Fibroblast of skin of abdomen (primary cell): ENCODE data around the gene APBA2.

Experiments used
- DNase-seq: peaks from one replicate; pipeline ENCODE4 v3.0.0-alpha.2; 2013

Gene APBA2

GRCh38 chr15:28917791-28918140, 32.0 kb downstream of the APBA2 start:
- DNase-seq = no peak

DNA sequence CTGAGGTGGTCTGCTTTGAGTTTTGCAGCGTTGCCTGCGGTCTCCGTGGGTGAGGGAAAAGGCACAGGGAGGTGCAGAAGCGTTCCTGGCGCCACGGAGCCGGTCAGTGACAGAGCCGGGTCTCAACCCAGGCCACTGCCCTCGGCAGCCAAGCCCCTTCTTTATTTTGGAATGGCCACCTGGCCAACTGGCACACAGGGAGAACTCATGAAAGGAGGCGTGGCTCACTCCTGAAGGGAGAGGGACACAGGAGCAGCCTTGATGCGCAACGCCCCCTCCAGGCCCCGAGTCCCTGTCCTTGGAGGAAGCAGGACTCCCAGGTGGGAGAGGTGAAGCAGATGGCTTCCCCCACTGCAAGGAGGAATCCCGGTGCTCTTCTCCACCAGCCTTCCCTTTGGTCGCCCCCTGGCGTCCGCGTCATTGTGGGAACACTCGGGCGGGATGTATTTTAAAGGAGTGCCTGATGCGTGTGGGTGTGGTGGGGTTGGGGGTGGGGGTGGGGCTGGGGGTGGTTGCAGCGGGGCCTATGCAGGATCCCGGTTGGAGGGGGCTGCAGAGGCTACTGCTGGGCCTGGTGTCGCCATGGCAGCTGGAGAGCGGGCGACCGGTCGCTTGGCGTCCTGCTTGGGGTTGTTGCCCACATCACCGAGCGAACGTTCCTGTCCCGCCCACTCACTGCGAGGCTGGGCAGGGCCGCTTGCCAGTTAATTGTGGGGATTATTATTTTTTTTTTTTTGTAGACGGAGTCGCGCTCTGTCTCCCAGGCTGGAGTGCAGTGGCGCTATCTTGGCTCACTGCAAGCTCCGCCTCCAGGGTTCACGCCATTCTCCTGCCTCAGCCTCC, 32.6 kb downstream of the APBA2 start:
- DNase-seq = no peak

DNA sequence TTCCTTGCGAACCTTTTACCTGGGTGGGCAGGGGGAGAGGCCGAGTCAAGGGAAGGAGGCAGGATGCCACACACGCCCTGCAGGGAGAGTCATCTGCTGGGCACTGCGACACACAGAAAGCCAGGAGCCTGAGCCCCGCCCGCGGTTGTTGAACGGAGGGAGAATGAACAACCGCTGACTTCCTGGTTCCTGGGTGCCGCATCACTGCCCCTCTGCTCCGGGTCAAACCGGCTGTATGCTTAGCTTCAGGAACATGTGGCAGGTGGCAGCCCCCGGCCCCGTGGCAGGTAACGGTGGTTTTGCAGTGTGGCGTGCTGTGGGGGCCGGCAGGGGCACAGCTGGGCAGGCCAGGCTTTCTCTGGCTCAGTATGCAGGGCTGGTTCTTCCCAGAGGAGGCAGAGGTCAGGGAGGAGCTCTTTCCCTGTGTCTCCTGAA, 33.4 kb downstream of the APBA2 start:
- no peak for DNase-seq

DNA sequence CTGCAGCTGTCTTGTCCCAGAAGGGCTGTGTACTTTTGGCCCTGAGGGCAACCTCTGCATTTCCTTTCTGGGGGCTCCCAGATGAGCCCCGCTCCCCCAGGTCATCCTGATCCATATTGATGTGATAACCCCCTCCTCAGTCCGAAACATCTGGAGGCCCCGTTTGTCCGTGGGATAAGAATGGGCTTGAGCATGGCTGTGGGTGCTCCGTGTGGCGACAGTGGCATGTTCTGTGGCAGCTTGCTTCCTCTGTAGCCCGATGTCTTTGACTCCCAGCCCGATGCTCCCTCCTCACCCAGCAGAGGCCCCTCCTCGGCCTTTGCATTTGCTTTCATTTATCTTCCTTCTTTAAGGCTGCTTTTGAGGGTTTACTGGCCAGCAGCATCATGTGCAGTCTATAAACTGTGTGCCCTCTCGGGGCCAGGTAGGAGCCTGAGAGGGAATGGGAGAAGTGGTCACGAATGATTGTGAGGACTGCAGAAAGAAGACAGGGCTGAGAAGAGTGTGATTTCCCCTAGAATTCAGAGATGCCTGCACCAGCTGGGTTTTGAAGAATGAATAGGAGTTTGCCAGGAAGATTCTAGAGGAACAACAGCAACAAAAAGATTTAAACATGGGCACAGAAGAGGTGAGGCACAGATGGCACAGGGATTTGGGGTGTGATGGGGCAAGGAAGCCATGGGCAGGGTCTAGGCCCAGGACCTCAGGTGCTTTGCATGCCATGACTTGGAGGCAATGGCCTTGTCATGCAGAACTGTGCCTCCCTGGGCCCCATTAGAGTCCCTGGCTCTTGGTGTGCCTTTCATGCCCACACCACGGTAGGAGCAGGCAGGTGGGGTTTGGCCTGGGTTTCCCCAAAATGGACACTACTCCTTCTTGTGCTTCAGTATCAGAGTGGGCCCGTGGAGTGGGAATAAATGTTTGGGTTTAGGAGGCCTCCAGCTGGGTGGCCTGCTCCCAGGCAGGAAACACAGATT, 34.2 kb downstream of the APBA2 start:
- DNase-seq = no peak

DNA sequence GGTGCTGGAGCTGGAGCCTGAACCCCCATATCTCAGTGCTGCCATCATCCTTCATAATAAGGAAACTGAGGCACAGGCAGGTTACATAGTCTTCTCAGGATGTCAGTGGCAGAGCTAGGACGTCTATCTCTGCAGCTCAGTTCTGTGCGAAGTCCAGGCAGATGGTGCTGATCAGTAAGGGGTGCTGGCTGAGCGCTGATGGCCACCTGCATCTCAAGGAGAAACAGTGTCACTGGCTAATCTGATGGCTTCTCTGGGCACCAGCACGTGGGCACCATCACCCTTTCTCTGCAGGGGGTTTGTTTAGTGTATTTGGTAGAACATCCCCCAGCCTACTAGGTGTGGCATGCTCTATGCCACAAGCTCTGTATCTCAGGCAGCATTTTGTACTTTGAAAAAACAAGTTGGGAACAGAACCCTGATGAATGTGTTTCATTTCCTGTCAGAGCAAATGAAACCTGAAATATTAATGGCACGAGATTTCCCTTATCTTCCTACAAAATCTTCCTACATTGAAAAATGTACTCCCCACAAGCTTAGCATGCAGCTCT, 35.1 kb downstream of the APBA2 start:
- no peak for DNase-seq

- DNase-seq = no peak
These were observed 35.6 kb downstream of the APBA2 start for GRCh38 chr15:28921336-28921735.

DNA sequence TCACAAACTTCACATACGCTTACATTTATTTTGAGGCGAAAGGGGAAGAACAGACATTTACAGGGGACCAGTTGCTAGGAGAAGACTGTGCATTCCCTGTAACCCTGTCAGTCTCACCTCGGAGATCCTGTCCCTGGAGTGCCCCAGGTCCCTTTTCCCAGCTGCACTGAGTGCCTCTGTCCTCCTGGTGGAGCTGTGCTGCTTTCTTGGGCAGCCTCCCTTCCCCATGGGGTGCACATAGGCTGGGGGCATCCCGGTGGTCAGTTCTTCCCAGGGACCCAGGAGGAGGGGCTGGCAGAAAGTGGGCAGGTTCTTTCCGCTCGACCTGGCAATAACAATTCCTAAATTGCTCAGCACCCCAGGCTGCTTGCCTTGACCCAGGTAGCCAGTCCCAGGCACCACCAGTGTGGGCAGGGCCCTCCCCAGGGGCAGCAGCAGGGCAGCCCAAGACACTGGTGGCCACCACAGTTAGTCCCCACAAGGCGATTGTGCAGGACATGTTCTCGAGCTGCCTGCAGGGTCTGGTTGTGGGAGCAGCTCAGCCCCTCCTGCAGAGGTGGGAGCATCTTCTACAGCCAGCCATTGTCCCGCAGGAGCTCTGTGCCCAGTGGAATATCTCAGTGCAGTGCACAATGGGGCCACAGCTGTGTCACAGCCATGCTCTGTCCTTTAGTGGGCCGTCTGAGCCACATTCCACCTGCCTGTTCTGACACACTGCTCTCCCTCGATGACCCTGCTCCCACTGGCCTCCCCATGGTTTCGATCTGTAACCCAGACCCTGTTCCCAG, 36.3 kb downstream of the APBA2 start:
- no peak for DNase-seq

- DNase-seq = no peak
These were observed 36.9 kb downstream of the APBA2 start for GRCh38 chr15:28922707-28923012.

GRCh38 chr15:28923726-28924280, 38.0 kb downstream of the APBA2 start:
- DNase-seq = no peak

DNA sequence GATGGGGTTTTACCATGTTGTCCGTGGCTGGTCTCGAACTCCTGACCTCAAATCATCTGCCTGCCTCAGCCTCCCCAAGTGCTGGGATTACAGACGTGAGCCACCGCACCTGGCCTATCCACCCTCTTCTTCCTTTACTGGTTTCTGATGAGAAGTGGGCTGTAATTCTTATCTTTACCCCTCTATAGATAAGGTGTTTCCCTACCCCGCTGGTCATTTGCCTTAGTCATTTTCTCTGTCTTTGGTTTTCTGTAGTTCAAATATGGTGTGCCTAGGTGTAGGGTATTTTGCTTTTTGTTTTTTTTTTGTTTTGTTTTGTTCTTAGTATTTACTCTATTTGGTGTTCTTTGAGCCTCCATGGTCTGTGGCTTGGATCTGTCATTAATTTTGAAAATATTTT, 41.3 kb downstream of the APBA2 start:
- no peak for DNase-seq

- DNase-seq = no peak
These were observed 43.4 kb downstream of the APBA2 start for GRCh38 chr15:28929200-28929599.

GRCh38 chr15:28930011-28930410, 44.2 kb downstream of the APBA2 start:
- DNase-seq = no peak

DNA sequence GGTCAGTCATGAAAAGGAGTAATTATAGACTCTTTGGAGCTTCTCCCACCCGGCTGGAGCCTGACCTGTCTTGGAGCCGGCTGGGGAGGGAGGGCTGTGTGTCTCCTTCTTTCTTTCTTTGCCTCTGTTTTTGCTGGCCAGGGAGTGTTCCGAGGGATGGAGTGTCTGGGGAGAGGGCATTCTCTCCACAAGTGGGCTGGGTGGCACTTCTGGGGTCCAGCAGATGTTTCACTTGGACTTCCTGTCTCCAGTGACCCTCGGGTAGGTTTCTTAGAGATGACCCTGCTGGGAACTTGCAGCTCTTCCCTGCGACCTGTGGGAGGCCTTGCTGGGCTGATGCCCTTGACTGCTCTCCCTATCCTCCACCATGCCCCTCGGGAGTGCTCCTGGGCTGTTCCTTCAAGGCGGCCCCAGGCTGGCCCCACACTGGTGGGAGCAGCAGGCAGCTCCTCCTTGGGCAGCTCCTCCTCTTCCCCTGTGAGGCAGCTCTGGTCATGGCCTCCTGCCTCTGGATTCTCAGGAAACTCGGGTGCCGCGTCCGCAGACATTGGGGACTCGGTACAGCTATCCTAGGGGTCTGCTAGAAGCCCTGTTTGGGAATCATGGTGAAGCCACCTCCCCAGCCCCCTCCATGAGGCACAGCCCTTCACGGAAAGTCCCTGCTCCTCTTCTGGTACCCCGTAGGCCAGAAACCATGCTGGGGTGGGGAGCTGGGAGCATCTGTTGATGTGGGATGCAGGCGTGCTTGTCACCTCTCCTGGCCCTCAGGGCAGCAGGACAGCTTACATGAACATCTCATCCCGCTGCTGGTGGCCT, 44.9 kb downstream of the APBA2 start:
- no peak for DNase-seq

DNA sequence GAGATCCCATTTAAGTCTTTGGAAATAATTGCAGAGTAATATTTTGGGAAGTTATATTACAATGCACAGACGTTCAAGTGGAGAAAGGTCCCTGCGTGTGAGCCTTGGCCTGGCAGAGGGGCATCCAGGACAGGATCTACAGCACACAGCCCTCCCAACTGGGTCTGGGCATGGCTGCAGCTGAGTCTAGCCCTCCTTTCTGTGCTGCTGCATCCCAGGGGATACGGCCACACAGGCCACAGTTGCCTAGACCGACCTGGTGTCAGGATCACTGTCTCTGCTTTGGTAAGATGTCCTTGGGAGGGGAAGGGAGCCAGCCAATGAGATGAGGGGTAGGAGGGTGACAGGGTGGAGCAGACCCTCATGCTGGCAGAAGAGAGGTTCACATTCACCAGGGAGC, 46.1 kb downstream of the APBA2 start:
- DNase-seq = no peak

DNA sequence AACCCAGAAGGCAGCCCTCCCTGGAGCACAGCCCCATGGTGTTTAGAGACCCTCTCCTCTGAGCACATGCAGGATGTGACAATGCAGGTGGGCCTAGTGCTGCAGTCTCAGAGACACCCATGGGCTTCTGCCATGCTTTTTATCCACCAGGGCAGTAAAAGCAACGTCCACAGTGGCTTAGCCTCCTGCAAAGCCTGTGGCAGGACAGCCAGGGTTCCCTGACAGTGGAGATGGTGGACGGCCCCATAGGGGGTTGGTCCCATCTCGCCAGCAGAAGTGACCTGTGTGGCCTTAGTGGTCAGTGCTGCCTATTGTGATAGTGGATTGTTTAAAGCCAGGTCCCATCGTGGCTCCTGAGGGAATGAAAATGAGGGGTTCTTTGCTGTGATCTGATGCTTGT, 46.6 kb downstream of the APBA2 start:
- no peak for DNase-seq

GRCh38 chr15:28933710-28934445, 48.1 kb downstream of the APBA2 start:
- no peak for DNase-seq

DNA sequence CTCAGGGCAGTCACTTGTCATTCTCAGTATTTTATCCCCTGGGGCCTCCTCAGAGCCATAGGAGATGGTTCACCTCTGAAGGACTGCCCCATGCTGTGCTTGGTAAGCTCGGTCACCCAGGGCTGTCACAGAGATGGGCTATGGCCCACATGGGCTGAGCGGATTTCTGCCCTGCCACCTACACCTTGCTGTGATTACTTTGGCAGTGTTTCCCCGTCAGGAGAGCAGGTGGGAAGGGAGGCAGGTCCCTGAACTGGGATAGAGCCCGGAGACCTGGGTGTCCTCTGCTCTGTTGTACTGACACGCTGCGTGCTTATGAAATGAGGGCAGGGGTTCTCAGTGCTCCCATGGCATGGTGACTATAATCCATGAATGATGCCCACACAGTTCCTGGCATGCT, 48.9 kb downstream of the APBA2 start:
- no peak for DNase-seq

DNA sequence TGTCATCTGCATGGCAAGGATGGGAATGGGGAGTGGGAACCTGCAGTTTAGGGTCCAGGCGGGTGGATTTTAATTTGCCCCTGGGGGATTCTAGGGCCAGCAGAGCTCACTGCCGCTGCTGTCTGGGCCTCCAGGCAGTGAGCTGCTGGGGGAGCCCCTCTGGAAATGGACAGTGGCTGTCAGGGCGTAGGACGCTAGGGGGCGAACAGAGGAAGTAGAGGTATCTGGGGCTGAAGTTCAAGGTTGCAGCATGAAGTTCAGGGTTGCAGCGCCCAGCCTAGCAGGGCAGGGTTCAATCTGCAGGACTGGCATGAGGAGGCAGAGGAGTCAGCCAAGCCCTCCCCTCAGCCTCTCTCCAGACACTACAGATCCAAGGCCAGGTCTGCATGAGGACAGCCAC, 49.5 kb downstream of the APBA2 start:
- DNase-seq = no peak

GRCh38 chr15:28936081-28936480, 50.3 kb downstream of the APBA2 start:
- DNase-seq = no peak

DNA sequence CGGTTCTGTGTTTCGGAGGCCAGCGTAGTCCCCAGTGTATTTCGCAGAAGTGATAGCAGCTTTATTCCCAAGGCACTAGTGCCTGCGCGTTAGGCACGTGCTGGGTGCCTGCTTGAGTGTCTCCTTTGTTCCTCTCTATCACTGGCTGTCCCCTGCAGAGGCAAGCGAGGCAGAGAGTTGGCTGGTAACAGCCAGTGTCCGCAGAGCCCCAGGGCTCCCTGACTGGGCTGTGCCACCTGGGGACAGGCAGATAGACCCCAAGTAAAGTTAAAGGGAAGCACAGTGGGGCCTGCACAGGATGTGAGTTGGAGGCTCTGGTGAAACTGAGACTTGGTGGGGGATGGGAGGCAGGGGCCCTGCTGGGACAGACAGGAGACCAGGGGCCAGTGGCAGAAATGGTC, 50.7 kb downstream of the APBA2 start:
- no peak for DNase-seq

DNA sequence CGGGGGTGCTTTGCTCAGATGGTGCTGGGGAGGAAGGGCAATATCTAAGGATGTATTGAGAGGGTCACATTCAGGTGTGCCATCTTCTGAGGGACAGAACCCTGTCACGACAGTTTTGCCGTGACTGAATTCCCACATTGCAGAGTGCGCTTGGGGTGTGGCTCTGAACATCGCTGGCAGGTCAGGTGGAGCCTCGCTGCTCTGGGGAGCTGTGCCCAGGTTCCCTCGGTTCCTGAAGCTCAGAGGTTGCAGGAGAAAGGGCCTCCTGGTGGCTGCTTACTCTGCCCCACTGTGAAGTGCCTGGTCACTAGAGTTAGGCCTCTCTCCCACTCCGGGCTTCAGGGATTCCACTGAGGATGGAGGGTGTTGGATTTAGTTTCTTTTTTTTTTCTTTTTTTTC, 51.5 kb downstream of the APBA2 start:
- DNase-seq = no peak
